Measurements from ENCODE around the gene PHF2.

GRCh38 chr9:93708289-93708986 lies 132.1 kb downstream of the PHF2 start:
- TF ChIP-seq, protein P1, sequence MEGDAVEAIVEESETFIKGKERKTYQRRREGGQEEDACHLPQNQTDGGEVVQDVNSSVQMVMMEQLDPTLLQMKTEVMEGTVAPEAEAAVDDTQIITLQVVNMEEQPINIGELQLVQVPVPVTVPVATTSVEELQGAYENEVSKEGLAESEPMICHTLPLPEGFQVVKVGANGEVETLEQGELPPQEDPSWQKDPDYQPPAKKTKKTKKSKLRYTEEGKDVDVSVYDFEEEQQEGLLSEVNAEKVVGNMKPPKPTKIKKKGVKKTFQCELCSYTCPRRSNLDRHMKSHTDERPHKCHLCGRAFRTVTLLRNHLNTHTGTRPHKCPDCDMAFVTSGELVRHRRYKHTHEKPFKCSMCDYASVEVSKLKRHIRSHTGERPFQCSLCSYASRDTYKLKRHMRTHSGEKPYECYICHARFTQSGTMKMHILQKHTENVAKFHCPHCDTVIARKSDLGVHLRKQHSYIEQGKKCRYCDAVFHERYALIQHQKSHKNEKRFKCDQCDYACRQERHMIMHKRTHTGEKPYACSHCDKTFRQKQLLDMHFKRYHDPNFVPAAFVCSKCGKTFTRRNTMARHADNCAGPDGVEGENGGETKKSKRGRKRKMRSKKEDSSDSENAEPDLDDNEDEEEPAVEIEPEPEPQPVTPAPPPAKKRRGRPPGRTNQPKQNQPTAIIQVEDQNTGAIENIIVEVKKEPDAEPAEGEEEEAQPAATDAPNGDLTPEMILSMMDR (IDR thresholded peaks at IDR 0.05; ENCODE audit: insufficient read depth, low read depth, low read length): no peak
- no peak for TF ChIP-seq EZH2 (IDR thresholded peaks at IDR 0.05; ENCODE audit: insufficient read depth, low read length)
